ENCODE data around the gene SPDEF.

Gene SPDEF

DNA sequence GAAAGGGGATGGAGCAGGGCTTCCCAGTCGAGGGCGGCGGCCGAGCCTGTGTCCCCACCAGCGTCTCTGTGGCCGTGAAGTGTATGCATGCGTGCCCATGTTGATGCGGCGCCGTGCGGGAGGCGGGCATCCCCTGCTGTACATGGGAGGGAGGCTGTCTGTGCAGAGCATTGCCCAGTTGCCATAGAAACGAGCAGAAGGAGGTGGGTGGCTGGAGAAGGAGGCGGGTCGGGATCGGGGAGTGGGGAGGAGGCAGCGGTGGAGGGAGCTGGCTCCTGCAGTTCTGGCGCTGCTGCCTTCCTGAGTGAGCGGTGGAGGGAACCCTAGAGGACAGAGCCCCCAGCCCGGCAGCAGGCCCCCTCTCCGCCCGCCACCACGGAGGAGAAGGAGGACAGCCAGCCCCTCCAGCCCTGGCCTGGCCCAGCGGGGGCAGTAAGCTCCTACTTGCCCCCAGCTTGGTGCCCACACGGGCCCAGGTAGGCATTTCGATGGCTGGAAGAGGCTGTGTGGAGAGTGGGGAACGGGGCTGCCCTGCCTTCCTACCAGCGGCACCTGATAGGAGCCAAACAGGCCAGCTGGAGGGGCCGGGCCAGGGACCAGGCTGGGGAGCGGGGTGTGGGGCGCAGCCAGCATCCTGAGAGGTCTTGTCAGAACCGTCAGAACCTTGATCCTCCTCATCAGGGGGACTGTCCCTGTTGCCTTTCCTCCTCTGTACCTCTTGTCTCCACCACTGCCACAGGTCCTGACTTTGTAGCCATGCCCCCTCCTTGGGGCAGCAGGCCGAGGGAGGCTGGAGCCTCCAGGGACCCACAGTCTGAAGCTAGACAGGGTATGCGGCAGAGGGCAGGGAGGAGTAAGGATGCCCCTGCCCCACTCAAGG is 41.3 kb downstream of the SPDEF start:
- no peak overlapping the region for H3K4me2 ChIP-seq (ENCODE audit: low read length)

DNA sequence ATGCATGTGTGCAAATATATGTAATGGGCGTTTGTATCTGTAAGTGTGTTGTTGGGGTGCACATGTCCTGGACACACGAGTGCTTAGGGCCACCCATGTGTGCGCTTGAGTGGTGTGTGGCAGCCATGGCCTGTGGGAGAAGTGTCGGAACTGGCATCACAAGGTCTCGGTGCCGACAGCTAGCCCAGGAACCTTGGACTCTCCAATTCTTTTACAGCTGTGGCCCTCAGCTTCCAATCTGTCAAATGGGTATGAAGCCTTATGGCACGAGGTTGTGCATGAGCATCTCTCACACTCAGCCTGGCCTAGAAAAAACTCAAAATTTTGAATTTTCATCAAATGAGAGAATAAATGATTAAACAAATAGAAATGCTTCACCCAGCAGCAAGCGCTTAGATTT is 42.0 kb downstream of the SPDEF start:
- 0 out of 2 replicates have a peak, but pooled peaks cover 3% of the 10 kb centered on the region for H3K9me3 ChIP-seq (ENCODE audit: control insufficient read depth, insufficient read depth, low read length)
- peaks cover 4% of the 10 kb centered on the region; the same call in 1 of the 2 replicates for H4K20me1 ChIP-seq (ENCODE audit: control insufficient read depth, insufficient read depth, low read depth, low read length)
- no peaks in the 10 kb centered on the region for H3F3A ChIP-seq (ENCODE audit: control insufficient read depth, insufficient read depth)
- H3K36me3 ChIP-seq (ENCODE audit: control insufficient read depth, low read length) = no peaks in the 10 kb centered on the region
- H3K4me2 ChIP-seq (ENCODE audit: low read length) = no peak overlapping the region
- no peak overlapping the region for H3K27ac ChIP-seq (ENCODE audit: low read depth, low read length)
- no peaks in the 10 kb centered on the region for H3K27me3 ChIP-seq (ENCODE audit: control insufficient read depth, low read length)
- H3K79me2 ChIP-seq (ENCODE audit: control insufficient read depth, low read length) = no peaks in the 10 kb centered on the region
- TF ChIP-seq, protein P1, sequence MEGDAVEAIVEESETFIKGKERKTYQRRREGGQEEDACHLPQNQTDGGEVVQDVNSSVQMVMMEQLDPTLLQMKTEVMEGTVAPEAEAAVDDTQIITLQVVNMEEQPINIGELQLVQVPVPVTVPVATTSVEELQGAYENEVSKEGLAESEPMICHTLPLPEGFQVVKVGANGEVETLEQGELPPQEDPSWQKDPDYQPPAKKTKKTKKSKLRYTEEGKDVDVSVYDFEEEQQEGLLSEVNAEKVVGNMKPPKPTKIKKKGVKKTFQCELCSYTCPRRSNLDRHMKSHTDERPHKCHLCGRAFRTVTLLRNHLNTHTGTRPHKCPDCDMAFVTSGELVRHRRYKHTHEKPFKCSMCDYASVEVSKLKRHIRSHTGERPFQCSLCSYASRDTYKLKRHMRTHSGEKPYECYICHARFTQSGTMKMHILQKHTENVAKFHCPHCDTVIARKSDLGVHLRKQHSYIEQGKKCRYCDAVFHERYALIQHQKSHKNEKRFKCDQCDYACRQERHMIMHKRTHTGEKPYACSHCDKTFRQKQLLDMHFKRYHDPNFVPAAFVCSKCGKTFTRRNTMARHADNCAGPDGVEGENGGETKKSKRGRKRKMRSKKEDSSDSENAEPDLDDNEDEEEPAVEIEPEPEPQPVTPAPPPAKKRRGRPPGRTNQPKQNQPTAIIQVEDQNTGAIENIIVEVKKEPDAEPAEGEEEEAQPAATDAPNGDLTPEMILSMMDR (IDR thresholded peaks at IDR 0.05; ENCODE audit: low read depth, low read length, poor library complexity, severe bottlenecking) = no peak
- TF ChIP-seq EZH2phosphoT487 (IDR thresholded peaks at IDR 0.05; ENCODE audit: borderline replicate concordance, low read length) = no peak
- H3K4me3 ChIP-seq (ENCODE audit: low read length) = no peak overlapping the region
- H3K4me1 ChIP-seq (ENCODE audit: control insufficient read depth, low read length) = no peaks in the 10 kb centered on the region
- no peaks in the 10 kb centered on the region for H3K9me2 ChIP-seq (replicated peaks; ENCODE audit: control insufficient read depth, low read length)

More for the DNA sequence above, 41.3 kb downstream of the SPDEF start:
- H3F3A ChIP-seq (ENCODE audit: control insufficient read depth, insufficient read depth) = no peaks in the 10 kb centered on the region
- H3K9me3 ChIP-seq (ENCODE audit: control insufficient read depth, insufficient read depth, low read length) = no peaks in the 10 kb centered on the region
- H3K36me3 ChIP-seq (ENCODE audit: control insufficient read depth, low read length) = no peaks in the 10 kb centered on the region
- H3K9me2 ChIP-seq (replicated peaks; ENCODE audit: control insufficient read depth, low read length) = no peaks in the 10 kb centered on the region
- no peak overlapping the region for H3K27ac ChIP-seq (ENCODE audit: low read depth, low read length)
- no peaks in the 10 kb centered on the region for H3K27me3 ChIP-seq (ENCODE audit: control insufficient read depth, low read length)
- H3K4me3 ChIP-seq (ENCODE audit: low read length) = no peak overlapping the region
- H3K79me2 ChIP-seq (ENCODE audit: control insufficient read depth, low read length) = no peaks in the 10 kb centered on the region
- no peak for TF ChIP-seq EZH2phosphoT487 (IDR thresholded peaks at IDR 0.05; ENCODE audit: borderline replicate concordance, low read length)
- TF ChIP-seq, protein P1 (IDR thresholded peaks at IDR 0.05; ENCODE audit: low read depth, low read length, poor library complexity, severe bottlenecking) = no peak
- peaks cover 4% of the 10 kb centered on the region; the same call in 1 of the 2 replicates for H4K20me1 ChIP-seq (ENCODE audit: control insufficient read depth, insufficient read depth, low read depth, low read length)
- no peaks in the 10 kb centered on the region for H3K4me1 ChIP-seq (ENCODE audit: control insufficient read depth, low read length)

DNA sequence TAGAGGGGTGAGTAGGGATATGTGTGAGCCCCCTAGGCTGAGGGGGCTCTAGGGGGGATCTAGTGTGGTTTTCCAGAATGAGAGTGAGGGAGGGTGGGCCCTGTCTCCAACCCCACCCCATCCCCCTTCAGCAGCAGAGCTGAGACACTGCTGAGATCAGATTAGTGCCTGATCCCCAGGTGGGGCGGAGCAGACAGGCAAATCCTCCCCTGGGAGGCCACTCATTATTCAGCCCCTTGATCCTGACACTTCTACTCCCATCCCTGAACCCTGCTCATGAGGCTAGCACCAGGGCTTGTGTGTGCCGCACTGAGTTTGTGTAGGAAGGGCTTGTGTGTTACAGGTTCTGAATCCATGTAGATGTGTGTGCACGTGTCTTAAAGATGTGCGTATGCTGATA is 42.5 kb downstream of the SPDEF start:
- Histone ChIP-seq H3K27ac (ENCODE audit: low read depth, low read length) (no peak overlapping the region), H3K9me2 (replicated peaks; ENCODE audit: control insufficient read depth, low read length) (no peaks in the 10 kb centered on the region), H3K79me2 (ENCODE audit: control insufficient read depth, low read length) (no peaks in the 10 kb centered on the region), H4K20me1 (ENCODE audit: control insufficient read depth, insufficient read depth, low read depth, low read length) (peaks cover 4% of the 10 kb centered on the region; the same call in 1 of the 2 replicates), H3K4me2 (ENCODE audit: low read length) (no peak overlapping the region), H3K4me1 (ENCODE audit: control insufficient read depth, low read length) (no peaks in the 10 kb centered on the region), H3K27me3 (ENCODE audit: control insufficient read depth, low read length) (no peaks in the 10 kb centered on the region), H3K36me3 (ENCODE audit: control insufficient read depth, low read length) (no peaks in the 10 kb centered on the region), H3K4me3 (ENCODE audit: low read length) (no peak overlapping the region), H3F3A (ENCODE audit: control insufficient read depth, insufficient read depth) (no peaks in the 10 kb centered on the region), H3K9me3 (ENCODE audit: control insufficient read depth, insufficient read depth, low read length) (0 out of 2 replicates have a peak, but pooled peaks cover 7% of the 10 kb centered on the region)
- TF ChIP-seq, protein P1 (IDR thresholded peaks at IDR 0.05; ENCODE audit: low read depth, low read length, poor library complexity, severe bottlenecking) = no peak
- TF ChIP-seq EZH2phosphoT487 (IDR thresholded peaks at IDR 0.05; ENCODE audit: borderline replicate concordance, low read length) = no peak

Data from DOHH2 (cell line).